HCT116 (cell line): Measurements from ENCODE around the gene AK5. TPM values are rescaled to one million over a fixed set of nuclear protein-coding genes. Genes with fewer than 3 reads are reported as not detected.

Experiments used
- ATAC-seq: fragments of 200-7000 bp; cut with Tn5 transposase; 2 replicates; pipeline ENCODE4 v1.9.1; 2020; ENCODE audit warnings: mild to moderate bottlenecking, moderate library complexity
- BruUV-seq: library from RNA; stranded (reverse); fragments of 400-500 nt; replicated peaks from 2 replicates; lab custom pipeline; 2021; lab: Mats Ljungman, UMichigan
- CTCF ChIA-PET: fragments of 300-600 bp; sonication (Branson Sonifier 250); formaldehyde crosslinking; loops from one replicate; lab custom pipeline; 2021; ENCODE audit warnings: antibody characterized with exemption; lab: Charles Lee
- POLR2A ChIA-PET: fragments of 300-600, 350-600 bp; sonication (Branson Sonifier 250); formaldehyde crosslinking; loops from one replicate; lab custom pipeline; 2021; ENCODE audit warnings: antibody characterized with exemption; lab: Charles Lee
- RAD21 ChIA-PET, 2 experiments: fragments of 300-600 bp; sonication (Branson Sonifier 250); formaldehyde crosslinking; loops; one replicate each; lab custom pipeline; 2023; ENCODE audit warnings: low total read pairs in 2 of 2; ENCODE audit not compliant: uncharacterized antibody in 2 of 2, unreplicated experiment in 2 of 2, low non-redundant PET in 1 of 2; lab: Charles Lee
- DNase-seq: peaks from one replicate; pipeline ENCODE4 v3.0.0-alpha.2; 2010; ENCODE audit warnings: low read depth, low spot score
- H2AFZ ChIP-seq: fragments of 200-600 bp; shearing (Covaris generic), sonication (generic); 2 replicates; pipeline ENCODE4 v1.6.1; 2017; ENCODE audit warnings: low read depth, mixed run types, mixed read lengths, antibody characterized with exemption, low read length; ENCODE audit not compliant: poor library complexity, severe bottlenecking
- H3K27ac ChIP-seq: 2 replicates; pipeline ENCODE4 v1.5.1; 2012; ENCODE audit warnings: low read depth, low read length
- H3K27me3 ChIP-seq: fragments of 200-600 bp; sonication (generic); 2 replicates; pipeline ENCODE4 v1.6.1; 2016; ENCODE audit warnings: mixed run types, low read length, mixed read lengths; ENCODE audit not compliant: insufficient read depth
- H3K36me3 ChIP-seq, 2 experiments: fragments of 200-500 bp in 1 of 2; fragments of 200-600 bp in 1 of 2; sonication (Bioruptor generic) in 1 of 2; sonication (generic) in 1 of 2; 2 replicates each; pipeline versions ENCODE4 v1.5.1 to v1.6.1; 2014 to 2016; ENCODE audit warnings: low read length in 2 of 2, inconsistent platforms in 1 of 2, mixed read lengths in 1 of 2, mixed run types in 1 of 2; ENCODE audit not compliant: insufficient read depth in 2 of 2, control insufficient read depth in 1 of 2
- H3K4me1 ChIP-seq, 2 experiments: fragments of 200-600 bp in 1 of 2; sonication (generic) in 1 of 2; 2 replicates each; pipeline versions ENCODE4 v1.5.1 to v1.6.1; 2012 to 2017; ENCODE audit warnings: low read length in 2 of 2, inconsistent platforms in 1 of 2, mild to moderate bottlenecking in 1 of 2, mixed read lengths in 1 of 2, mixed run types in 1 of 2, moderate library complexity in 1 of 2; ENCODE audit not compliant: insufficient read depth in 2 of 2, control insufficient read depth in 1 of 2
- H3K4me2 ChIP-seq: fragments of 200-600 bp; sonication (generic); 2 replicates; pipeline ENCODE4 v1.6.1; 2017; ENCODE audit warnings: mixed run types, low read length, mixed read lengths
- H3K4me3 ChIP-seq, 2 experiments: fragments of 200-600 bp in 1 of 2; sonication (generic) in 1 of 2; replicated peaks in 1 of 2; 2 replicates each; pipeline ENCODE4 v1.5.1; 2011 to 2016; ENCODE audit warnings: low read length in 2 of 2, control low read depth in 1 of 2, low read depth in 1 of 2, mild to moderate bottlenecking in 1 of 2, mixed read lengths in 1 of 2, mixed run types in 1 of 2
- H3K79me2 ChIP-seq: fragments of 200-600 bp; sonication (generic); 2 replicates; pipeline ENCODE4 v1.6.1; 2017; ENCODE audit warnings: mild to moderate bottlenecking, mixed run types, low read length, moderate library complexity, mixed read lengths; ENCODE audit not compliant: insufficient read depth
- H3K9ac ChIP-seq: fragments of 200-600 bp; sonication (generic); 2 replicates; pipeline ENCODE4 v1.6.1; 2016; ENCODE audit warnings: low read length, mixed read lengths
- H3K9me2 ChIP-seq: fragments of 200-600 bp; sonication (generic), shearing (Covaris generic); 2 replicates; pipeline ENCODE4 v1.6.1; 2017; ENCODE audit warnings: mixed run types, mild to moderate bottlenecking, moderate library complexity; ENCODE audit not compliant: insufficient read depth
- H3K9me3 ChIP-seq, 2 experiments: fragments of 200-500 bp in 1 of 2; fragments of 200-600 bp in 1 of 2; sonication (Bioruptor generic) in 1 of 2; sonication (generic) in 1 of 2; 2 replicates each; pipeline ENCODE4 v1.6.1; 2014 to 2017; ENCODE audit warnings: low read length in 2 of 2, mixed read lengths in 2 of 2, inconsistent platforms in 1 of 2, low read depth in 1 of 2, mild to moderate bottlenecking in 1 of 2, mixed run types in 1 of 2, moderate library complexity in 1 of 2; ENCODE audit not compliant: control insufficient read depth in 1 of 2, insufficient read depth in 1 of 2
- H4K20me1 ChIP-seq: fragments of 200-600 bp; sonication (generic), shearing (Covaris generic); 2 replicates; pipeline ENCODE4 v1.6.1; 2017; ENCODE audit warnings: mixed run types, mild to moderate bottlenecking, moderate library complexity; ENCODE audit not compliant: insufficient read depth
- ELF1 ChIP-seq: IDR thresholded peaks from 2 replicates; pipeline ENCODE4 v1.6.1; 2012; ENCODE audit warnings: low read depth, borderline replicate concordance
- EZH2 ChIP-seq: fragments of 200-600 bp; sonication (generic); IDR thresholded peaks from 2 replicates; pipeline ENCODE4 v1.6.1; 2017; ENCODE audit warnings: antibody characterized with exemption, mixed run types
- EZH2phosphoT487 ChIP-seq: fragments of 200-600 bp; IDR thresholded peaks from 2 replicates; pipeline ENCODE4 v1.6.1; 2018; ENCODE audit warnings: antibody characterized with exemption, borderline replicate concordance
- JUND ChIP-seq: IDR thresholded peaks from 2 replicates; pipeline ENCODE4 v1.6.1; 2012
- RAD21 ChIP-seq: IDR thresholded peaks from 2 replicates; pipeline ENCODE4 v1.6.1; 2012; ENCODE audit warnings: low read depth, mild to moderate bottlenecking
- SIN3A ChIP-seq: IDR thresholded peaks from 2 replicates; pipeline ENCODE4 v1.6.1; 2012; ENCODE audit warnings: low read depth
- SRF ChIP-seq: IDR thresholded peaks from 2 replicates; pipeline ENCODE4 v1.6.1; 2012; ENCODE audit warnings: low read depth
- YY1 ChIP-seq: IDR thresholded peaks from 2 replicates; pipeline ENCODE4 v1.6.1; 2011; ENCODE audit warnings: low read length, low read depth, moderate library complexity, mild to moderate bottlenecking; ENCODE audit not compliant: insufficient replicate concordance; ENCODE audit errors: extremely low read depth
- intact Hi-C: fragments of 100-400 bp; cut with micrococcal nuclease; formaldehyde crosslinking; loops from 2 replicates; pipeline ENCODE4 v1.10.0; 2022
- total RNA-seq: library from RNA; stranded (reverse); gene quantifications from one replicate; pipeline ENCODE4 v1.2.1, GENCODE V29; 2021; ENCODE audit not compliant: unreplicated experiment
- TF ChIP-seq, protein P1 (sequence below), 3 experiments: fragments of 200-600 bp in 1 of 3; sonication (generic) in 1 of 3; IDR thresholded peaks in 2 of 3; conservative IDR thresholded peaks in 1 of 3; 2 replicates each; pipeline ENCODE4 v1.5.1; 2012 to 2017; ENCODE audit warnings: low read depth in 2 of 3, low read length in 2 of 3, antibody characterized with exemption in 1 of 3, borderline replicate concordance in 1 of 3, control low read depth in 1 of 3, mild to moderate bottlenecking in 1 of 3, mixed read lengths in 1 of 3, mixed run types in 1 of 3, moderate library complexity in 1 of 3; ENCODE audit not compliant: insufficient read depth in 1 of 3
- TF ChIP-seq, protein P2 (sequence below): IDR thresholded peaks from 2 replicates; pipeline ENCODE4 v1.6.1; 2012; ENCODE audit warnings: low read depth
- TF ChIP-seq, protein P3 (sequence below): IDR thresholded peaks from 2 replicates; pipeline ENCODE4 v1.6.1; 2012

AK5 gene
- total RNA-seq, 1 experiment from 2014 or later, result 0.22 TPM

DNA sequence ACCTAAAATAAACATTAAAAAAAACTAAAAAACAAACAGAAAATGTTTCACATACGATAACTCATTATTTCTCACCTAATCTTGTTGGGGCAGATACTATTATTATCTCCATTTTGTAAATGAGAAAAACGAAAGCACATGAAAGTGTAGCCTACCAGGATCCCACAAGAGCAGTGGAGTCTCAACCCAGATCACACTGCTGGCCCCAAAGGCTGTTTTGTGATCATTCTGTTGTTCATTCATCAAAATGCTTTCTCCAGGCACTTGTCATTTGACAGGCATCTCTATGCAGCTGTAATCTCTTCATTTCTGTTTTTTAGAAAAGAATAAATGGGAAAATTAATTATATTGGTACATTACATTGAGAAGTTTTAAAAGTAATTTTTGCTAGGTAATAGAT is 67.5 kb downstream of the AK5 start:
- H3K27ac ChIP-seq, result no peak overlapping the region
- H3K4me2 ChIP-seq, result no peak overlapping the region
- H3K27me3 ChIP-seq, result no peaks in the 10 kb centered on the region
- H4K20me1 ChIP-seq, result no peaks in the 10 kb centered on the region
- H3K9ac ChIP-seq, result no peak overlapping the region
- no peaks in the 10 kb centered on the region for H3K9me3 ChIP-seq
- DNase-seq (no peak), ATAC-seq (no peak)
- no peaks in the 10 kb centered on the region for H3K36me3 ChIP-seq
- H3K79me2 ChIP-seq, result no peaks in the 10 kb centered on the region
- BruUV-seq, result no TSS peak
- intact Hi-C loops, result no loop called here
- H3K9me2 ChIP-seq, result no peaks in the 10 kb centered on the region
- no peak overlapping the region for H2AFZ ChIP-seq
- ChIA-PET CTCF (no interaction called here), RAD21 (no interaction called here), POLR2A (no interaction called here)
- TF ChIP-seq ELF1 (no peak), SRF (no peak), RAD21 (no peak)
- TF ChIP-seq, protein P1, sequence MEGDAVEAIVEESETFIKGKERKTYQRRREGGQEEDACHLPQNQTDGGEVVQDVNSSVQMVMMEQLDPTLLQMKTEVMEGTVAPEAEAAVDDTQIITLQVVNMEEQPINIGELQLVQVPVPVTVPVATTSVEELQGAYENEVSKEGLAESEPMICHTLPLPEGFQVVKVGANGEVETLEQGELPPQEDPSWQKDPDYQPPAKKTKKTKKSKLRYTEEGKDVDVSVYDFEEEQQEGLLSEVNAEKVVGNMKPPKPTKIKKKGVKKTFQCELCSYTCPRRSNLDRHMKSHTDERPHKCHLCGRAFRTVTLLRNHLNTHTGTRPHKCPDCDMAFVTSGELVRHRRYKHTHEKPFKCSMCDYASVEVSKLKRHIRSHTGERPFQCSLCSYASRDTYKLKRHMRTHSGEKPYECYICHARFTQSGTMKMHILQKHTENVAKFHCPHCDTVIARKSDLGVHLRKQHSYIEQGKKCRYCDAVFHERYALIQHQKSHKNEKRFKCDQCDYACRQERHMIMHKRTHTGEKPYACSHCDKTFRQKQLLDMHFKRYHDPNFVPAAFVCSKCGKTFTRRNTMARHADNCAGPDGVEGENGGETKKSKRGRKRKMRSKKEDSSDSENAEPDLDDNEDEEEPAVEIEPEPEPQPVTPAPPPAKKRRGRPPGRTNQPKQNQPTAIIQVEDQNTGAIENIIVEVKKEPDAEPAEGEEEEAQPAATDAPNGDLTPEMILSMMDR (IDR thresholded peaks at IDR 0.05 in 2 of 3, conservative IDR thresholded peaks at IDR 0.05 in 1 of 3; ENCODE audit: borderline replicate concordance in 1 of 3, insufficient read depth in 1 of 3, low read depth in 2 of 3, low read length in 2 of 3), result no peak
- H3K4me3 ChIP-seq, result no peak overlapping the region
- peaks cover 0 to 5% of the 10 kb centered on the region in 2 experiments; a peak in 2 of 4 replicates for H3K4me1 ChIP-seq

DNA sequence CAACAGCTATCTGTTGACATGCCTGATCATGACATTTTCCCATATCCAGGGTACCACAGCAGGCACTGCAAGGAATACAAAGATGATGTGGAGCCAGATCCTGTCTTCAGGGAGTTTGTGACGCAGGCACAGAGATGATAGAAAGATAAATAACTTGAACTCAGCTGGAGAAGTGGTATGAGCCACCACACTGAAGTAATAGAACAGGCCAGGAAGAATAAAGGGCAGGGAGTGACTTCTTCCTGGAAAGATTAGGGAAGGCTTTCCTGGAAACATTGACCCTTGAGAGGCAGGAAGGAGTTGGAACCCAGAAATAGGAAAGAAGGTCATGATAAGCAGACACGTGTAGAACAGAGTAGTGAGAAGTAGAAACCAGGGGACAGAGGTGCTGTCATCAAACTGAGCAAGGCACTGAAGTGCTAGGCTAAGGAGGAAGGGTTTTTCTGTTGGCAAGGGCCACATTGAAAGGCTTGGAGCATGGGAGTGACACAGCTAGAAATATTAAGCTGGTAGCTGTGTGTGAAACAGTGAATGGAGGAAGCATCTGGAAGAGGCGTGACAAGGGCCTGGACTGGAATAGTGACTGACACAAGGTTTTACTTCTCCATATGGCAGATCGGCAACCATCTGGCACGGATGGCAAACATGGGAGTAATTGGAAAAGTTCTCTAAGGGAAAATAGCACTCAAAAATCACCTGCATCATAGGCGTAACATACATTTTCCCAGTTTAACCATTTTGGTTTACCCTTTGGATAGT is 68.4 kb downstream of the AK5 start:
- H3K79me2 ChIP-seq, result no peaks in the 10 kb centered on the region
- RAD21 ChIA-PET, result no interaction called here
- POLR2A ChIA-PET, result no interaction called here
- BruUV-seq, result no TSS peak
- H3K36me3 ChIP-seq, result no peaks in the 10 kb centered on the region
- peaks cover 0 to 5% of the 10 kb centered on the region in 2 experiments; a peak in 2 of 4 replicates for H3K4me1 ChIP-seq
- no peaks in the 10 kb centered on the region for H3K27me3 ChIP-seq
- ATAC-seq (no peak), DNase-seq (no peak)
- no peak overlapping the region for H3K4me2 ChIP-seq
- H3K9me3 ChIP-seq, result no peaks in the 10 kb centered on the region
- H3K9ac ChIP-seq, result no peak overlapping the region
- no peaks in the 10 kb centered on the region for H4K20me1 ChIP-seq
- H3K27ac ChIP-seq, result no peak overlapping the region
- no peak overlapping the region for H2AFZ ChIP-seq
- intact Hi-C loops, result no loop called here
- no peak overlapping the region for H3K4me3 ChIP-seq
- CTCF ChIA-PET, result no interaction called here
- H3K9me2 ChIP-seq, result no peaks in the 10 kb centered on the region
- no peak for TF ChIP-seq ELF1
- no peak for TF ChIP-seq EZH2phosphoT487
- no peak for TF ChIP-seq YY1
- TF ChIP-seq, protein P2, sequence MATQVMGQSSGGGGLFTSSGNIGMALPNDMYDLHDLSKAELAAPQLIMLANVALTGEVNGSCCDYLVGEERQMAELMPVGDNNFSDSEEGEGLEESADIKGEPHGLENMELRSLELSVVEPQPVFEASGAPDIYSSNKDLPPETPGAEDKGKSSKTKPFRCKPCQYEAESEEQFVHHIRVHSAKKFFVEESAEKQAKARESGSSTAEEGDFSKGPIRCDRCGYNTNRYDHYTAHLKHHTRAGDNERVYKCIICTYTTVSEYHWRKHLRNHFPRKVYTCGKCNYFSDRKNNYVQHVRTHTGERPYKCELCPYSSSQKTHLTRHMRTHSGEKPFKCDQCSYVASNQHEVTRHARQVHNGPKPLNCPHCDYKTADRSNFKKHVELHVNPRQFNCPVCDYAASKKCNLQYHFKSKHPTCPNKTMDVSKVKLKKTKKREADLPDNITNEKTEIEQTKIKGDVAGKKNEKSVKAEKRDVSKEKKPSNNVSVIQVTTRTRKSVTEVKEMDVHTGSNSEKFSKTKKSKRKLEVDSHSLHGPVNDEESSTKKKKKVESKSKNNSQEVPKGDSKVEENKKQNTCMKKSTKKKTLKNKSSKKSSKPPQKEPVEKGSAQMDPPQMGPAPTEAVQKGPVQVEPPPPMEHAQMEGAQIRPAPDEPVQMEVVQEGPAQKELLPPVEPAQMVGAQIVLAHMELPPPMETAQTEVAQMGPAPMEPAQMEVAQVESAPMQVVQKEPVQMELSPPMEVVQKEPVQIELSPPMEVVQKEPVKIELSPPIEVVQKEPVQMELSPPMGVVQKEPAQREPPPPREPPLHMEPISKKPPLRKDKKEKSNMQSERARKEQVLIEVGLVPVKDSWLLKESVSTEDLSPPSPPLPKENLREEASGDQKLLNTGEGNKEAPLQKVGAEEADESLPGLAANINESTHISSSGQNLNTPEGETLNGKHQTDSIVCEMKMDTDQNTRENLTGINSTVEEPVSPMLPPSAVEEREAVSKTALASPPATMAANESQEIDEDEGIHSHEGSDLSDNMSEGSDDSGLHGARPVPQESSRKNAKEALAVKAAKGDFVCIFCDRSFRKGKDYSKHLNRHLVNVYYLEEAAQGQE, result no peak
- TF ChIP-seq EZH2, result no peak
- no peak for TF ChIP-seq JUND
- TF ChIP-seq, protein P3, sequence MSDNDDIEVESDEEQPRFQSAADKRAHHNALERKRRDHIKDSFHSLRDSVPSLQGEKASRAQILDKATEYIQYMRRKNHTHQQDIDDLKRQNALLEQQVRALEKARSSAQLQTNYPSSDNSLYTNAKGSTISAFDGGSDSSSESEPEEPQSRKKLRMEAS, result no peak
- TF ChIP-seq SIN3A, result no peak
